Fibroblast of peridontal ligament (primary cell): ENCODE results near the gene LRP1B.
A peak's percentile ranks its signal among the peaks of the same experiment; 100 is the strongest.

ENCODE experiments used
- DNase-seq: peaks from one replicate; pipeline ENCODE4 v3.0.0-alpha.2; 2010; ENCODE audit errors: extremely low read depth

The LRP1B gene

DNA sequence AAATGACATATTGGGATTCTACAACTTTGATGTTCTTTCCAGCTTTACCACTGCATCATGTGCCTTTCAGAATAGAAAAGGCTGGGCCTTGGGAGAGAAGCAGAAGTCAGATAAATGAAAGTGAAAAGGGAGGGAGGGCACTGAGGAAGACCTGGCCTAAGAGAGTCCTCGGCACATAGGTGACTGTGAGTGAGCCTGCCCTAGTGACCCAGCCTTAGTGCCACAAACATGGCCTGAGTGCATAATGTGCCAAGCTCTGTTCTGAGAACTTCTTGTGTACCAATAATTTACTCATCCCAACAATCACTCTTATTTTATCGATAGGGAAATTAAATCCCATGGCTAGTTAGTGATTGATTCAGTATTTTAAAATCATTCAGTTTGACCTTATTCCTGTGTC, 436.6 kb downstream of the LRP1B start:
- DNase-seq = no peak

DNA sequence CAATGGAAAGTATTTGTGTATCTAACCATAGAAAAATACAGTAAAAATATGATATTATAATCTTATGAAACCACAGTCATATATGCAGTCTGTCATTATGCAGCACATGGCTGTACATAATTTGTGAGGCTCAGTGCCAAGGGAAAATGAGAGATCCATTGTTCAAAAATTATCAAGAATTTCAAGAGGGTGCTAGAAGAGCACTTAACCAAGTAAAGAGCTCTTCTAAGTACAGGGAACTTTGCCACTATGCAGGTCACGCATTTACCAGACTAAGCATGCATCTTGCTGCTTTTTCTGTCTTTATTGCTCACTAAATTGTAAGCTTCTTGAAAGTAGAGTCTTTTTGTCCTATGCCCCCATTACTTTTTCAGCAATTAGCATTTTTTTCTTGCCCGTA, 438.0 kb downstream of the LRP1B start:
- no peak for DNase-seq

DNA sequence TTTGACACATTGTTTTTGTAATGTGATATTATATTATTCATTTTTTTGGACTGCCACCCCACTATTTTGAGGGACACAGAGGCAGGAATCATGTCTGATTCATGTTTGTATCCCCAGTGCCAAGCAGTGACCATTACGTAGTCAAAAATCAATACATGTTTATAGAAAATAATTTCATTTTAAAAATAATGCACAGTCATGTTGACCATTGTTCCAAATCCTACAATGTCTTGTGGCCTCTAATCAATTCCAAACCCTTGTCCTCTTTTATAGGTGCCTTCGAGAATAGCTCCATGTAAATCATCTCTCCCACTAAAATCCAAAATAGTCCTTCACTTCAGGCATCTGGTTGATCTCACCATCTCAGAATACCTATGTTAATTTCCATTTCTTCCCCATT, 454.7 kb downstream of the LRP1B start:
- DNase-seq = no peak

DNA sequence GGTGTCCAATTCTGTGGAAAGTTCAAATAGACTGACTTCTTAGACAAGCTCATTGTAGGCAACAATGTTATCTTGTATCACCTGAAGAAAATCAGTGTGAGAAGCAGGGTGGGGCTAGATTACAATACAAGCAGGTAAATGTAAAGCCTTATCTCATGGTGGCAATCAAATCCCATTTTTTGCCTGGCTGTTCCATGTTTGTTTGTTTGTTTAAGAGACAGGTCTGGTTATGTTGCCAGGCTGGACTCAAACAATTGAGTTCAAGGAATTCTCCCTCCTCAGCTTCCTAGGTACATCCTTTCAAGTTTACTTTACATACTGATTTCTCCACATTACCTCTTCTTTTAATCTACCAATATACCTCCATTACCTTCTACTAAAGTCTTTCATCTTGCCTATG, 464.6 kb downstream of the LRP1B start:
- no peak for DNase-seq

DNA sequence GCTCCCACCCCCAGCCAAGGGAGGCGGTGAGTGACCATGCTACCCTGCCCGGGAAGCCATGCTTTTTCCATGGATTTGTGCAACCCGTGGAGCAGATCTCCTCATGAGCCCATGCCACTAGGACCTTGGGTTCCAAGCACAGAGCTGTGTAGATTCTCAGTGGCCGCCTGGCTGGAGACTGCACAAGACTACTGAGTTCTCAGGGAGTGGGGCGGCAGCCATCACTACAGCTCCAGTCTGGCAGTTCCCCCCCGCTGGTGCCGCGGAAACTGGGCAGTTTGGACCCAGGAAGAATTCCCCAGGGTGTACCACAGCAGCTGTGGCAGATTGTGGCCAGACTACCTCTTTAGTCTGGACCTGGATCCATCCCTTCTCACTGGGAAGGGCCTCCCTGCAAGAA, 470.6 kb downstream of the LRP1B start:
- no peak for DNase-seq

DNA sequence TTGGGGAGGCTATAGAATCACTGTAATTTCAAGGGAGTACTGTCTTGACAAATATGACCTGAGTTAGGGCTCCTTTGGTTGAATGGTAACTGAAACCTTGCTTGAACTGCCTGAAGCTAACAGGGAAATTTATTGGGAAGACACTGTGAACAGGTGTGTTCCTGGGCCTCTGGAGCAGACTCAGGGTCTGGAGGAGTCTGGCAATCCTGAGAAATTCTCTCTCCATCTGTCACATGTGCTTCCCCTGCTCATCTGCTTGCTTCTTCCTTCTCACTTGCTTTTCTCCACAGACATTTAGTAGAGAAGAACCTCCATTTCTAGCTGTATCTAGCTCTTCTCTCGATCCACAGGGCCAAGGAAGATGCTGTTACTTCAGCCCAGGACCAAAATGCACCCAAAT, 476.5 kb downstream of the LRP1B start:
- no peak for DNase-seq

DNA sequence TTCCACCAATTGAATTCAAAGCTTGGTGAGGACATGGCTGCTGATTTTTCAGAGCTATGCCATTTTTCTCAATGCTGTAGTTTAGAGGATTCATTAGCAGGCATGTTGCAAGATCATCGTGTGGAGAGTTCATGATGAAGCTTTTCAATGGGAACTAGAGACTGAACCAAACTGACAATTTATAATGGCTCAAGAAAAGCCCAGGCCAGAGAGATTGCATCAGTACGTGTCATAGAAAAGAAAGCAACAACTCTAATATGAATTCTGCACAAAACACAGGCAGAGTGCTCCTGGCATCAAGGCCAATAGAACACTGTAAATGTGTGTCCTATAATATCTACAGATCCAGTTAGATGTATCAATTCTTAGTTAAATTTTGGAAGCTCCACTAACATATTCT, 477.6 kb downstream of the LRP1B start:
- DNase-seq = no peak

DNA sequence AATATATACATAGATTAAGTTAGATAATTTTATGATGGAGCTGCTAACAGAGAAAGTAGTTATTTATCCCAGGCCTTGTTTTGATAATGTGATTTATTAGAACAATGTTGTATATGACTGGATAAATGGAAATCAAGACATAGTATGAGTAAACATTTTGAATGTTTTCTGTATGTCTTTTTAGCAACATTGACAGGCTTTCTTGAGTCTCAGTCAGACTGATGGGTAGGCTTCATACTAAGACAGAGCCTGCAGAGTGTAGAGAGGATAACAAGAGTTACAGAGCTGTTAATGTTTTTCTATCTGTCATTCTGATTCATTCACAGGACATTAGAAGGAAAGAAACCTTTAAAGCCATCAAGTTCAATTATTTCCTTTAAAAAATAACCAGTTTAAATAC, 478.5 kb downstream of the LRP1B start:
- DNase-seq = no peak

DNA sequence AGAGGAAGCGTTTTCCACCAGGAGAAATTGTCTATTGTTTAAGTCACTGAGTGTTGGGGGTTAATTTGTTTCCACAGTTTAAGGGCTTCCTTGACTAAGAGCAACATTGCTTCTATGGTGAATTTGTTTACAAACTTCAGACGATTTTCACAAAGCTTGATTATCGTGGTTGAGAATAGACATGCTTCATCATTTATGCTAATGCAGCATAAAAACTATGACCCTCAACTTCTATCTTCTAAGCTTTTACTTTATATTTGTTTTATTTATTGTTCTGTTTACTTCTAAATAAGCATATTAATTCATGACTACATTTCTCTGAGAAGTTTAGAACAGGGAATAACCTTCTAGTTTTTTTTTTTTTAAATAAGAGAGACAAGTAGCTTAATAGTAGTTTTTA, 483.5 kb downstream of the LRP1B start:
- no peak for DNase-seq

DNA sequence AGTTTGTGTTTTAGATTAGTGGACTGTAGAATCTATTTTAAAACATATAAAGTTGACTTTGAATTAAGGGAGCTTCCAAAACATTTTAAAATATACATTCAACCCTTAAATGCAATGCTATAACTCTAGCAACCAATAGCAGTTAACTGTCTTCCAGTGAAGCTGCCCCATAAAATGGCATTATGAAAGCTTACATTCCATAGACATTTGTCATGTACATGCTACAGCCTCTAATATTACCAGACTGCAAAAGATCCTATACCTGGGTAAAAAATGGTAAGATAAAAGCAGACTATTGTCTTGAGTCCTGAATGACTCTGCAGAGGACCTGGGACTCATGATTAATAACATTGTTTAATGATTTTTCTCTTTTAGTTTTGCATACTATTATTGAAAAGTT, 489.4 kb downstream of the LRP1B start:
- peak; percentile 5 for DNase-seq

DNA sequence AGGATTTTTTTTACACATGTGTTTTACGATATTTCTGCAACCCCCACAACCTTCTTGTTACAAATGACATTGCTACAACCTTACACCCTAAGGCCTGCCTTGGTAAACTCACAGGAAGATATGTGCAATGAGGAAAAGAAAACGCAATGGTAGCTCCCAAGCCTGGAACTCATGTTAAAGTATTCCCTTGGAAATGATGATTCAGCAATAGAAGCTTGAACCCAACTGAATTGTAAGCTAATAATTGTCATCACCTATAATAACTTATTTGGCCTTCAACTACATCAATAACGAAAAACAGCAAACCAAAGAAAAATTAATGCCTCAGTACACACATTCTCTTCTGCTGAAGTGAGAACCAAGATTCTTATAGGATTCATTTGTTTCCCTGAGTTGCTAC, 491.0 kb downstream of the LRP1B start:
- no peak for DNase-seq

DNA sequence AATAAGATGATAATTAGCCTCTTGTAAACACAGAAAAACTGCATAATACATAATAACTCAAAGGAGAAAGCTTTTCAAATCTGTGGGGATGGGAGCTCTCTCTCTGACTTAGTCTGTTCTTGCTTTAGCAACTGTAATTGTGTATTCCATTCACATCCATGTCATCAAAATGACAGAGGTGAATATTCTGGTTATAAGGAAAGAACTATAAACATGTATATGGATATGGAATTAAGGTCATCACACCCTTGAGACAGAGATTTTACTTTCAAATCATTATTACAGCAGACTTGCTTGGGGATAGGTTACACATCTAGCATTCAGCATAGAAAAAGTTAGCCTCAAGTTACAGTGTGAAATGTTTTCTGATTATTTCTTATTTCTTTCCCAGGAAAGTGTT, 497.7 kb downstream of the LRP1B start:
- no peak for DNase-seq

DNA sequence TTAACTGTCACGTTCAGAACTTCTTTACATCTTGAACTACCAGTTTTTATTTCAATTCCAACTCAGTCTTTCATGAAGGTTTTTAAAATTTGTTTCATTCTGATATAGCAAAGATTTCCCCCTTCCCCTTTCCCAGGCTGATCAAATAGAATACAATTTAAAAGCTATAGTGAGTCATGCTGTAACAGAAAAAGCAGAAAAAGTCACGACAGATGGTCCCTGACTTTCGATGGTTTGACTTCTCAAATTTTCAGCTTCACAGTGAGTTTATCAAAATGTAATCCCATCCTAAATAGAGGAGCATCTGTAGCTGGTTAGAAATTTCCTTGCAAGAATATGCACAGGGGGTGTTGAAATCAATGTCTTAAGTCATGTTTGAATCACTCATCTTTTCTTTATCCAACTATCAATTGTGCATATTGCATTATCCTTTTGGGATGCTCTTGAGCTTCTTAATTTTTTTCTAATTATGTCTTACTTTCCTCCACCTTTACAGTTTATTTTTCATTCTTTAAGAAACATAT, 500.3 kb downstream of the LRP1B start:
- peak; percentile 49 for DNase-seq

DNA sequence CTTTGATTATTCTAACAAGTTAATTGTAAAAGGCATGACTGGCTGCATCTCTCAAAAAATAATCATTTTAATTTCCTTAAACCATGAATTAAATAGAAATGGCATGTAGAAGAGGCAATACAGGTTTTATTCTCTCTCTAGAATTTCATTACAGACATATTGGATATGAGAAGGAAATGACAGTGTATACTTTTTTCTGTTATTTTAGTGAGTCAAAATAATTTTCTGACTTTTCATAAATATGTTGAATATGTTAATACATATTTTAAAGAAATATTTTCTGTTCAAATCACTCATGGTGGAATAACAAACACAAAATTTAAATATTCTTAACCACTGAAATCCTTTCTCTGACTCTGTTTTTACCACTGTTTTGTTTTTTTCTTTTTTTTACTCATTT, 510.4 kb downstream of the LRP1B start:
- DNase-seq = no peak

DNA sequence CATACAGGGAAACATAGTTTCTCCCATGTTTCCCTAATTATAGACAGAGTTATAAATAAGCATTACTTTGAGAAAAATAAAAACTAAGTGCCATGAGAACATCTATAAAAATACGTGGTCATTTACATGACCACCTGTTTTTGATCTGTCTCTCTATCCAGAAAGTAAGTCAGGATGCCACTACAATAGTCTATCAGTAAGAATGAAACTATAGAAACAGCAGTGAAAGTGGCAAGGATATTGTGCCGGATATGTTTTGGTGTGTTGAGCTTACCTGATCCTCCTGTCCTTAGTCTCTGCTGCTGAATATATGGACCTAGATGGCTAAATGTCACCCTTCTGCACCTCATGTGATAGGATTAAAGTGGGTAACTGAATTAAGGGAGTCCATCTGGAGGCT, 512.4 kb downstream of the LRP1B start:
- no peak for DNase-seq

DNA sequence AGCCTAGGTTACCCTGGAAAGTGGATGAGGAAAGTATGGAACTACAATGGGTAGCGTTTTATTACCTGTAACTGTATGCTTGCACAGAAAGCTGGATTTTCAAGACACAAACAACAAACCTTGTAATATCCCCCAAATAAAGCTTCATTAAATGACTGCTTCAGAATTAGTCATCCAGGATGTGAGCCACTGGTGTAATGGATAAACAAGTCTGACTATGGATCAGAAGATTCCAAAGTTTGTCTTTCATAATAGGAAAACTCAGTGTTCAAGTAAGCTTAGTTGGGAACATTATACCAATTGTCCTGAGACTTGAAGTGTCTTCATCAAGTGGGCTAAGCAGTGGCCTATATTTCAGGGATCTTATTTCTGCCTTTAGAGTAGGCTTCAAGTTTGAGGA, 518.8 kb downstream of the LRP1B start:
- no peak for DNase-seq

DNA sequence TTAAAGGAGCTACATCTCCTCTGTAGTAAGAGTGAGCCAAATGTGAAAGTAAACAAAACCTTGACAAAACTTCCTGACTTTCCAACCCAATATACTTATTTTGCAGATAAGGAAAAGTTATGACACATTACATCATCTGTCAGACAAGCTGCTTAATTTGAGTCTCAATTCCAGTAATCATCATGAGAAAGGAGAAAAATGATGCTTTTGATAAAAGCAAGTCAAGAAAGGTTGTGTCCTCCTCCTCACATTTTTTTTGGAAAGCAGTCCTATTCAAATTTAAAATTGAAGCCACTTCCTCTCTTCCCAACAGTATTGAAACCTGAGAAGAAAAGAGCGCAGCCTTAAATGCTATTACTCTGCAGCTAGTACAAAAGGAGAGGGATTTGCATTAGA, 519.6 kb downstream of the LRP1B start:
- peak; percentile 8 for DNase-seq

DNA sequence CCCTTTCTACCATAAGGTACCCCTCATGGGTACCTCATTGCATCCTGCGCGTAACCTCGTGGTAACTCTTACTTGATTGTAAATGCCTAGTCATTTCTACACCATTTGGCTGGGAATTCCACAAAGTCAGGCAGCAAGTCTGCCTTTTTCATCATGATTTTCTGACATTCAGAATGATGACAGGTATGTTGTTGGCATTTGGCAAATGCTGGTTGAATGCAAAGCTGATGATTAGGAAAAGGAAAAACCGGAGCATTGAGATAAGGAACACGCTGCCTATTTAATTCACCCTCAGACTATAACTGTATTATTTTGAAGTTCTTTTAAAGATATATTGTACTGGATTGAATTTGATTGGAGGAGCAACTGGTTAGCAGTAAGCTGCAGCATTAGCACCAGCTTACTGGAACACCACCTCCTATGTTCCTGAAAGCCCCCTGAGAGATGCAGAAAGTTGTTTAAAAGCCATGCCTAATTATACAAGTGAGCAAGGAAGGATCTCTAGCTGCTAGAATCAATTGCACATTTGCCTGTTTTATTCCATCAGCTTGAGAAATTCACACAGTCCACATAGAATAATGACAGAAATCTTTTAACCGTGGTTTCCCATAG, 520.1 kb downstream of the LRP1B start:
- DNase-seq = no peak

DNA sequence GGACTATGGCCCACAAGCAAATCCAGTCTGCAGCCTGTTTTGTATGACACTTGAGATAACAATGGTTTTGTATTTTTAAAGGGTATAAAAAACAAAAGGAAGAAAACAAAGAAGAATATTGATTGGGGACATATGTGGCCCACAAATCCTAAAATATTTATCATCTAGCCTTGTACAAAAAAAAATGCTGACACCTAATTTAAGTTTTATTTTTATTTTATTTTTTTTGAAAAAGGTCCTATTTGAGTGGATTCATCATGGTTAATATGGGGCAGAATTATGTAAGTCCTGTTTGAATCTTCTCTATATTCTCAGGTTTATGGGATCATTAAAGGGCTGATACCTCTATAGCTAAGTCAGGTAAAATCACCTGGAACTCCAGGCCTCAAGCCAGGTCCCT, 525.7 kb downstream of the LRP1B start:
- no peak for DNase-seq

DNA sequence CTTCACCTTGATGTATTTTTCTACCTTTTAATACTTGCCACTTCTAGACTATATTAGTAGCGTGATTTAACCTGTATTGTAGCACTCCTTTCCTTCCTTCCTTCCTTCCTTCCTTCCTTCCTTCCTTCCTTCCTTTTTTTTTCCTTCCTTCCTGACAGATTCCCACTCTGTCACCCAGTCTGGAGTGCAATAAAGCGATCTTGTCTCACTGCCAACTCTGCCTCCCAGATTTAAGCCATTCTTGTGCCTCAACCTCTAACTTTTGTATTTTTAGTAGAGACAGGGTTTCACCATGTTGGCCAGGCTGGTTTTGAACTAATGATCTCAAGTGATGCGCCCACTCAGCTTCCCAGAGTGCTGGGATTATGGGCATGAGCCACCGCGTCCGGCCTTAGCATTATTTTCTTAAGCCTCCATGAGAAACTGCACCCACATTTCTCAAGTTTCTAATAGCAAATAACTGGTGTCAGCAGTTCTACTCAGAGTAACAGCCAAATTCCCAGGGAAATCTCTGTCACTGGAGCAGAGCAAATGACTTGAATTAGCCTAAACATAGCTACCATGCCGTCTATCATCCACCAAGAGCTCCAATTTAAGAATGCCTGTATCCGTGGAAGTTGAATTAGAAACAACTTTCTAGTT, 529.2 kb downstream of the LRP1B start:
- DNase-seq = no peak

DNA sequence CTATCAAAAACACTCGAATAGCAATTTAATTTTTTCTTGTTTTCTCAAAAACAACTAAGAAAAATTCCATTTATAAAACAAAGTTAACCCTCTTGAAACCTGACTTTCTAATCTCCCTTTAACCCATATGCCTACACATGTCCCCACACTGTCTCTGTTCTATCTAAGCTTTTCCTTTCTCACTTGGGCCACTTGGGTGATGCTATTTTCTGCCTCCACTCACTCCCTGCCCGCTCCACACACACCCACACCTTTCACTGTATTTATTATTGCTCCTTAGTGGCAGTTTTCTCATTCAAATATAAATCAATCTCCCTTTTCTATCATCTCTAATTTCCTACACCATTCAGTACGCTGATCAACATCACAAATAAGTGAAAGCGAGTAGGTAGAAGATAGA, 531.1 kb downstream of the LRP1B start:
- DNase-seq = no peak

DNA sequence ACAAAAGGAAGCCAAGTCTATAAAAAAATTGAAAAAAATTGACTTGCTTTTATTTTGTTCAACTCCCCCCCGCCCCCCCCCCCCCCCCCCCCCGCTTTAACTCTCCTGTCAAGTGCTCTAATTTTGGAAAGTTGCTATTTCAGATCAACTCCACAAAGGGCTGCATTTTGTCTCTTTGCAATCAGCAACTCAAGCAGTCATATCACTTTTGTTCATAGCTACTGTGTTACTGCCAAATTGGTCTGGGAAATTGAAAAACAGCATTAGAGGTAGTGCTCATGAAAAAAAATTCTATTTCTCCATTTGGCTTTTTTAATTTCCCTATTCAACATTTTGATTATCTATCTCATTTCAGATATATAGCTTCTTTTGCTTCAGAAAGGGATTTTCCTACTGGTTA, 531.8 kb downstream of the LRP1B start:
- DNase-seq = no peak

DNA sequence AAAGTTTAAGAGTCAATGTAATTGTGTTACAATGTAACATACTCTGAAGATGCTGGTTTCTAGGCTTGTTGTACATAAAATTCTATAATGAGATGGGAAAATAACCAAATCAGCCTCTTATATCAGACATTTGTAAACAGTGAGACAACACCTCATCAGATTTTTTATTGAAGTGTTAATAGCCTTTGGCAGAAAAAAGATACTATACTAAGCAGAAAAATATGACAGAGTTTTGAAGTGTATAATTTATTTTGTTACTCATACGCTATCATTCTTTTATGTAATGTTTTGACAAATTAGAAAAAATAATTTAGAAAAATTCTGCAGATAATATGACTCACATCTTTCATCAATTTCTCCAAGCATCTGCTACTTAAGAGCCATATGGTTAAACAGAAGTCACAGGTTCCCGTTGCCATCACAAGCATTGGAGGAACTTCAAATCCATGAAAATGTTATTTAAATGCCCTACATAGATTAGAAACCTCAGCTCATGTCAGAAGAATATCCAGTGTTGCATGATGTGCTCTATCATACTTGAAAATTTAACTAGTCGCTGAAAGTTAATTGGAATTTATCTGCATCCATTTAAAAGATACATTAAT, 535.4 kb downstream of the LRP1B start:
- DNase-seq = no peak

DNA sequence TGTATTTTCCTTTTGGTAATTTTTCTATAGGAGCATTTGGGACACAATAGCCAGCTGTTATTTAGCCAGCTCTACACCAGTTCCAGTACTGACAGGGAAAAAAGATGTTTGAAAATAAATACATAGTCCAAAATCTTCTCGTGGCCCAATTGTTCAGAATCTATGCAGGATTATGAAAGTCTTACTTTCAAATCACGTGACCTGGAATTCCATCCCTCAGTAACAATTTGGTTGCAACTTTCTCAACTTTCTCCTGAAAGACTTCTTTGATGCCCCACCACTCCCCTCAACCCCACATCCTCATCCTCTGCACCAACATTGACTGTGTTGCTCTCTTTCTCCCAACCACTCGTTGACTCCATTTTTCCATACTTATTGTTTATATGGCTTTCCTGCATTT, 539.0 kb downstream of the LRP1B start:
- DNase-seq = no peak
